GM18505 (cell line): ENCODE measurements around the gene SEM1.
"Not testable (repeated sequence)": the region's sequence is repeated elsewhere in the genome, so short reads cannot be mapped to it uniquely, and the experiment has no call there.

Source experiments
- ATAC-seq: cut with Tn5 transposase; IDR thresholded peaks from one replicate; pipeline ENCODE4 v1.9.1; 2021; ENCODE audit not compliant: unreplicated experiment
- POLR2A ChIP-seq: IDR thresholded peaks from 4 replicates; pipeline ENCODE4 v1.6.1; 2011; ENCODE audit warnings: borderline replicate concordance; ENCODE audit not compliant: insufficient read depth, insufficient read length; ENCODE audit errors: extremely low read depth

The SEM1 gene

GRCh38 chr7:96709381-96710228 lies at the start of gene SEM1:
Gene SEM1, minus strand, starts transcription at chr7:96709846. Its CDS starts 83 bp downstream, at chr7:96709763.
- peak; percentile 72 for TF ChIP-seq POLR2A
- peak; percentile 87 for ATAC-seq

DNA sequence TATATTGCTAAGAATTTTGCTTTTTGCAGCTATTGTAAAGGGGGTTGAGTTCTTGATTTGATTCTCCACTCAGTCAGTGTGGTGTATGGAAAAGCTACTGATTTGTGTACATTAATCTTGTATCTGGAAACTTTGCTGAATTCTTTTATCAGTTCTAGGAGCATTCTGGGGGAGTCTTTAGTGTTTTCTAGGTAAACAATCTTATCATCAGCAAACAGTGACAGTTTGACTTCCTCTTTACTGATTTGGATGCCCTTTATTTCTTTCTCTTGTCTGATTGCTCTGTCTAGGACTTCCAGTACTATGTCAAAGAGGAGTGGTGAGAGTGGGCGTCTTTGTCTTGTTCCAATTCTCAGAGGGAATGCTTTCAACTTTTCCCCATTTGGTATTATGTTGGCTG lies 48.2 kb upstream of the SEM1 start:
- not testable (repeated sequence) for ATAC-seq

GRCh38 chr7:96747418-96747940 lies 37.8 kb upstream of the SEM1 start:
- no peak for TF ChIP-seq POLR2A
- no peak for ATAC-seq

- no peak for ATAC-seq
Measured at GRCh38 chr7:96740130-96740529, 30.5 kb upstream of the SEM1 start.

DNA sequence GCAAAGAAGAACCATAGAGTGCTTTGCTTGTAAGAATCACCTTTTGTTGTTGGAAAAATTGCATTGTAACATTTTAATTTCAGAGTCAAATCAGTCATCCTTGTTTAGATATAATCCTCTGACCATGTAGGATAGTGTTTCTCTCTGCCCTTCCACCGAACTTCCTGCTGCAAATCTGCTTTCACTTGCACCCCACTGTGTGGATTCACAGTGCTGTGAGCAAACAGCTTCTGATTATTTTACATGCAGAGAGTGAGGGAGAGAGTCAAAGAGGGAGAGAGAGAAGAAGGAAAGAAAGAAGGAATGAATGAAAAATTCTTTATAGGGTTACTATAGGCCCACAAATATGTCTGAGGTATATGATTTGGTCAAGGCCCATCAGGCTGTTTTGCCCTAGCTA lies 30.0 kb upstream of the SEM1 start:
- TF ChIP-seq POLR2A, result no peak
- ATAC-seq, result no peak

More at GRCh38 chr7:96740130-96740529, 30.5 kb upstream of the SEM1 start:
- no peak for TF ChIP-seq POLR2A

DNA sequence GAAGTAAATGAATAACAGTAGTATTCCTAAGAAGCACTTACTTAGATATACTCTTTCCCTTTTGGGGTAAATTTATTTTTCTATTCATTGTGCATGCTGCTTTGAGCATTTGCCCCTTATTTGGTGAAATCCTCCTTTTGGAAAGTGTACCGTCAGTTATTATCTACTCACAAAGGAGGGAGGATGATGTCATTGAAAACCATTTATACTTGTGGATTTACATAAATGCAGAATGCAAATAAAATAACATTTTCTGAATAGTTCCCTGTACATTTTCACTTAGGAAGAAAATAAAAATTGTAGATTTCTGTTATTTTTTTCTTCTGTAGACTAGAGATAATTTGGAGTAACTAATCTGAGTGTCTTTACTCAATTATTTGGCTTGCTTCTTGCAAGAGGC lies 29.5 kb upstream of the SEM1 start:
- no peak for ATAC-seq

GRCh38 chr7:96738705-96739104 lies 29.1 kb upstream of the SEM1 start:
- no peak for ATAC-seq
- TF ChIP-seq POLR2A, result no peak

More for the DNA sequence above, 29.5 kb upstream of the SEM1 start:
- TF ChIP-seq POLR2A, result no peak

DNA sequence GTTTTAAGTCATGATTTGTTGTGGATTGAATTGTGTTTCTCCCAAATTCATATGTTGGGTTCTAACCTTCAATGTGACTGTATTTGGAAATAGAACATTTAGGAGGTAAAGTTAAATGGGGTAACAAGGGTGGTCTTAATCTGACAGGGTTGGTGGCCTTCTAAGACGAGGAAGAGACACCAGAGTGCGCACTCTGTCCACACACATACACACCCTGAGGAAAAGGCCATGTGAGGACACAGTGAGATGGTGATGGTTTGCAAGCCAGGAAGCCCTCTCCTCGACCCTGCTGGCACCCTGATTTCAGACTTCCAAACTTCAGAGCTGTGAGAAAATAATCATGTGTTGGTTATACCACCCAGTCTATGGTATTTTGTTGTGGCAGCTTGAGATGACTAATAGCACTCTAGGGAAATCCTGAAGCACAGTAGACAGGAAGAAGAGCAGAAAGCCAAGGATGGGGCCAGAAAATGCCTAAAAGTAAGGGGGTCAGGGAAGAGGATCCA lies 28.0 kb upstream of the SEM1 start:
- ATAC-seq, result no peak
- TF ChIP-seq POLR2A, result no peak

- ATAC-seq, result no peak
Measured at GRCh38 chr7:96734343-96734742, 24.7 kb upstream of the SEM1 start.

DNA sequence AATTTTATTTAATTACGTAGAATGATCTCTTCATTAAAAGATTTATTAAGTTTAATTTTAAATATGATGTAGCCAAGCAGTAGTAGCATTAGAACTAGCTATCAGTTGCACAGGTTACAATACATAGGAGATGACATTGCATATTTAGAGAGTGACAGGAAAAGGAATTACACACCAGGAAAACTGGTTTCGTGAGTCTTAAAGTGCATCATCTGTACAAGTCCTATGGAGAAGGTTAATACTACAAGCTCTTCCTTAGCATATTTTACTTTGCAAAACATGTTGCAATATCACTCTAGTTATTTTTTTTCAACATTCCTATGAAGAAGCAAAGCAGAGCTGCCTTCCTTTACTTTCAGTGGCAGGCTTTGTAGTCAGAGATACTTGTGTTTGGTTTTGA lies 20.2 kb upstream of the SEM1 start:
- no peak for ATAC-seq
- TF ChIP-seq POLR2A, result no peak

More at GRCh38 chr7:96734343-96734742, 24.7 kb upstream of the SEM1 start:
- no peak for TF ChIP-seq POLR2A

GRCh38 chr7:96728139-96728538 lies 18.5 kb upstream of the SEM1 start:
- no peak for TF ChIP-seq POLR2A
- no peak for ATAC-seq

DNA sequence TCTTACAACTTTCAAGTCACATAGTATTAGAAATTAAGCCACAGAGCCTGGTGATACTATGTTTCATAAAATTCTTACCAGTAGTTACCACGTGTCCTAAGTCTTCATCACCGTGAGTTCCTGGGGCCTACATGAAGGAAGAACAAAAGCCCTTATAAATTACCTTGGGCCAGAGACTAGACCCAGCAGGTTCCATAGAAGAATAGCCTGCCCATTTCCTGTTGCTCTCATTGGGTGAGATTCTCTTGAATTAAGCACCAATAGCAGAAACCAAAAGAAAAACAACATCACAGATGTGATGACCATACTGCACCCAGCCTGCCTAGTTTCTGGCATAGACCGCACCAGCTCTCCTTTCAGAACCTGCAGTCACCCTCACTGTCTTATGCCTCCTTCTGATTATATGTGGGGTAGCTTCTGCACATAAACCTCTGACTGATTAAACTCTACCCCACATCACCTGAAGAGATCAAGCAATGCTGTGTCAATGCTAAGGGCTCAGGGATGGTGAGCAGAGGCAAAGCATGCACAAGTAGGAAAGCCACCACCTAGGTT lies 18.0 kb upstream of the SEM1 start:
- TF ChIP-seq POLR2A, result no peak
- ATAC-seq, result no peak

- TF ChIP-seq POLR2A, result no peak
- no peak for ATAC-seq
Measured at GRCh38 chr7:96723622-96724021, 14.0 kb upstream of the SEM1 start.

DNA sequence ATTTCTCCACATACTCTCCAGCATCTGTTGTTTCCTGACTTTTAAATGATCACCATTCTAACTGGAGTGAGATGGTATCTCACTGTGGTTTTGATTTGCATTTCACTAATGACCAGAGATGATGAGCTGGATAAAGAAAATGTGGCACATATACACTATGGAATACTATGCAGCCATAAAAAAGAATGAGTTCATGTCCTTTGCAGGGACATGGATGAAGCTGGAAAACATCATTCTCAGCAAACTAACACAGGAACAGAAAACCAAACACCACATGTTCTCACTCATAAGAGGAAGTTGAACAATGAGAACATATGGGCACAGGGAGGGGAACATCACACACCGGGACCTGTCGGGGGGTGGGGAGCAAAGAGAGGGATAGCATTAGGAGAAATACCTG lies 13.3 kb upstream of the SEM1 start:
- not testable (repeated sequence) for ATAC-seq

GRCh38 chr7:96720843-96721242 lies 11.2 kb upstream of the SEM1 start:
- TF ChIP-seq POLR2A, result no peak
- no peak for ATAC-seq

DNA sequence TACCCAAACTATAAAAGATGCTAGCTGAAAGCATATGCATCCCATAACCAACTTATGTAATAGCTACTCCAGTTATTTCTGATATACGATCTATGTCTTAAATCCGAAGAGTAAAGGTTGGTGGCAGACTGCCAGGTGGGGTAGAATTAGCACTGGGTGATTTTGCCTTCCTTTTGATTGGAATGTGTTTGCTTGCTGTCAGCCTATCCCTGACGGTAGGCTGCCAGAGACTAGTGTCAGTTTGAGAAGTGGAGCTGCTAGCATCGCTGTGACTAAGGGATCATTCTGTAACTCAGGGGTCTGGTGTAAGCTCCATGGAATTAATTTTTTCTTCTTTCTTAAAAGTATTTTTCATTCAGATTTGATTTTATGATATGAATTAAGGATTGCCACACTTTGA lies 9.5 kb upstream of the SEM1 start:
- TF ChIP-seq POLR2A, result no peak
- no peak for ATAC-seq
